H1 (cell line): ENCODE data around the gene PGLYRP2. TPM values are rescaled to one million over a fixed set of nuclear protein-coding genes. Genes with fewer than 3 reads are reported as not detected.

Experiments
- CTCF ChIA-PET: fragments of 300-600 bp; sonication (Branson Sonifier 250); formaldehyde crosslinking; loops from one replicate; lab custom pipeline; 2021; ENCODE audit not compliant: partially characterized antibody; lab: Charles Lee
- POLR2A ChIA-PET: fragments of 300-600 bp; sonication (Branson Sonifier 250); formaldehyde crosslinking; loops from one replicate; lab custom pipeline; 2021; ENCODE audit warnings: inconsistent platforms; ENCODE audit not compliant: partially characterized antibody; lab: Charles Lee
- DNase-seq, 2 experiments: peaks; one replicate each; pipeline versions ENCODE4 v3.0.0 to v3.0.0-alpha.2; 2010 to 2022; ENCODE audit warnings: low spot score in 2 of 2, low read depth in 1 of 2, mixed read lengths in 1 of 2
- FAIRE-seq: peaks from 2 replicates; lab custom pipeline; 2011; peaks lifted over from hg19 to GRCh38; lab: Jason Lieb, UNC
- H2AFZ ChIP-seq: 2 replicates; pipeline ENCODE4 v1.8.1; 2012; ENCODE audit warnings: low read length, inconsistent platforms
- H2AK5ac ChIP-seq: 2 replicates; pipeline ENCODE4 v1.6.1; 2013; ENCODE audit warnings: low read depth, low read length
- H2BK120ac ChIP-seq: replicated peaks from 2 replicates; pipeline ENCODE3; 2013; ENCODE audit warnings: low read depth, low read length, inconsistent platforms
- H2BK12ac ChIP-seq: 2 replicates; pipeline ENCODE4 v1.6.1; 2013; ENCODE audit warnings: low read depth, low read length
- H2BK15ac ChIP-seq: 2 replicates; pipeline ENCODE4 v1.6.1; 2013; ENCODE audit warnings: low read length
- H2BK20ac ChIP-seq: 2 replicates; pipeline ENCODE4 v1.6.1; 2013; ENCODE audit warnings: low read length
- H2BK5ac ChIP-seq: 2 replicates; pipeline ENCODE4 v1.6.1; 2013; ENCODE audit warnings: low read depth, low read length
- H3K14ac ChIP-seq: 2 replicates; pipeline ENCODE4 v1.6.1; 2013; ENCODE audit warnings: inconsistent platforms; ENCODE audit not compliant: insufficient read length
- H3K18ac ChIP-seq: 2 replicates; pipeline ENCODE4 v1.6.1; 2013; ENCODE audit warnings: low read length; ENCODE audit errors: extremely low read depth
- H3K23ac ChIP-seq: 2 replicates; pipeline ENCODE4 v1.6.1; 2013; ENCODE audit warnings: inconsistent platforms; ENCODE audit not compliant: insufficient read length
- H3K23me2 ChIP-seq: 2 replicates; pipeline ENCODE4 v1.6.1; 2013; ENCODE audit warnings: low read depth, low read length
- H3K27ac ChIP-seq: 2 replicates; pipeline ENCODE4 v1.6.1; 2011; ENCODE audit warnings: low read depth, low read length, inconsistent platforms
- H3K27me3 ChIP-seq, 4 experiments: replicated peaks in 1 of 4; 1 replicate in 1 of 4; 2 replicates in 3 of 4; pipeline versions ENCODE4 v1.6.1 to v1.8.1; 2011 to 2013; ENCODE audit warnings: low read length in 3 of 4, mild to moderate bottlenecking in 3 of 4, inconsistent platforms in 2 of 4, mixed read lengths in 2 of 4, moderate library complexity in 1 of 4; ENCODE audit not compliant: control insufficient read depth in 3 of 4, insufficient read depth in 3 of 4; ENCODE audit errors: extremely low read depth in 1 of 4
- H3K36me3 ChIP-seq, 4 experiments: 2 replicates each; pipeline versions ENCODE4 v1.6.1 to v1.8.1; 2011 to 2013; ENCODE audit warnings: mild to moderate bottlenecking in 4 of 4, low read length in 3 of 4, moderate library complexity in 2 of 4, control low read depth in 1 of 4, inconsistent platforms in 1 of 4; ENCODE audit not compliant: insufficient read depth in 4 of 4, control insufficient read depth in 2 of 4
- H3K4ac ChIP-seq: replicated peaks from 2 replicates; pipeline ENCODE3; 2013; ENCODE audit warnings: low read length, low read depth, mixed read lengths, inconsistent platforms; ENCODE audit not compliant: insufficient read length
- H3K4me1 ChIP-seq, 4 experiments: replicated peaks in 1 of 4; 1 replicate in 1 of 4; 2 replicates in 3 of 4; pipeline versions ENCODE4 v1.6.1 to v1.8.1; 2011 to 2013; ENCODE audit warnings: low read length in 3 of 4, inconsistent platforms in 2 of 4, mixed read lengths in 1 of 4; ENCODE audit not compliant: insufficient read depth in 4 of 4, control insufficient read depth in 3 of 4
- H3K4me2 ChIP-seq, 2 experiments: 2 replicates each; pipeline versions ENCODE4 v1.6.1 to v1.8.1; 2011 to 2013; ENCODE audit warnings: low read depth in 2 of 2, low read length in 2 of 2, control low read depth in 1 of 2, inconsistent platforms in 1 of 2, mild to moderate bottlenecking in 1 of 2; ENCODE audit not compliant: insufficient read depth in 1 of 2
- H3K4me3 ChIP-seq, 4 experiments: fragments of 200-600, 300-600 bp in 1 of 4; sonication (generic), shearing (Covaris generic), sonication (Bioruptor Twin) in 1 of 4; 2 replicates each; pipeline versions ENCODE4 v1.5.1 to v1.8.1; 2011 to 2016; ENCODE audit warnings: low read length in 4 of 4, low read depth in 3 of 4, control low read depth in 2 of 4, inconsistent platforms in 2 of 4, mild to moderate bottlenecking in 2 of 4, mixed read lengths in 1 of 4, moderate library complexity in 1 of 4; ENCODE audit not compliant: insufficient read depth in 2 of 4; ENCODE audit errors: extremely low read depth in 1 of 4
- H3K56ac ChIP-seq: replicated peaks from 2 replicates; pipeline ENCODE3; 2013; ENCODE audit warnings: low read depth, mild to moderate bottlenecking, mixed read lengths, low read length, inconsistent platforms; ENCODE audit not compliant: insufficient read length
- H3K79me1 ChIP-seq: 2 replicates; pipeline ENCODE4 v1.6.1; 2013; ENCODE audit warnings: low read depth, low read length, control low read depth
- H3K79me2 ChIP-seq, 2 experiments: 2 replicates each; pipeline versions ENCODE4 v1.6.1 to v1.8.1; 2012 to 2013; ENCODE audit warnings: low read length in 2 of 2, mild to moderate bottlenecking in 2 of 2, inconsistent platforms in 1 of 2; ENCODE audit not compliant: insufficient read depth in 2 of 2, control insufficient read depth in 1 of 2
- H3K9ac ChIP-seq, 4 experiments: replicated peaks in 1 of 4; 1 replicate in 1 of 4; 2 replicates in 3 of 4; pipeline versions ENCODE4 v1.6.1 to v1.8.1; 2011 to 2013; ENCODE audit warnings: low read depth in 3 of 4, low read length in 3 of 4, control low read depth in 2 of 4, mild to moderate bottlenecking in 2 of 4, moderate library complexity in 2 of 4, inconsistent platforms in 1 of 4; ENCODE audit errors: extremely low read depth in 1 of 4
- H3K9me3 ChIP-seq, 2 experiments: 2 replicates each; pipeline versions ENCODE4 v1.6.1 to v1.8.1; 2012 to 2013; ENCODE audit warnings: mild to moderate bottlenecking in 2 of 2, moderate library complexity in 2 of 2, control low read depth in 1 of 2, inconsistent platforms in 1 of 2, low read depth in 1 of 2, low read length in 1 of 2, mixed read lengths in 1 of 2; ENCODE audit not compliant: insufficient read depth in 2 of 2
- H4K20me1 ChIP-seq, 2 experiments: replicated peaks in 1 of 2; 2 replicates each; pipeline versions ENCODE3 to v1.8.1; 2011 to 2013; ENCODE audit warnings: inconsistent platforms in 2 of 2, low read length in 2 of 2, mild to moderate bottlenecking in 1 of 2; ENCODE audit not compliant: insufficient read depth in 2 of 2, control insufficient read depth in 1 of 2
- H4K5ac ChIP-seq: 2 replicates; pipeline ENCODE4 v1.6.1; 2013; ENCODE audit warnings: low read length, low read depth, mixed read lengths, inconsistent platforms; ENCODE audit not compliant: insufficient read length
- H4K8ac ChIP-seq: 2 replicates; pipeline ENCODE4 v1.8.0; 2013; ENCODE audit warnings: mild to moderate bottlenecking, moderate library complexity, low read length, inconsistent platforms; ENCODE audit not compliant: insufficient read depth; ENCODE audit errors: extremely low read depth
- H4K91ac ChIP-seq: replicated peaks from 2 replicates; pipeline ENCODE3; 2013; ENCODE audit warnings: low read length, mixed read lengths, inconsistent platforms; ENCODE audit not compliant: insufficient read length
- JUN ChIP-seq: IDR thresholded peaks from 2 replicates; pipeline ENCODE4 v1.6.1; 2011; ENCODE audit warnings: low read depth, mild to moderate bottlenecking, improper control_type of control experiment, low read length
- WGBS, 2 experiments: shearing (Covaris generic) in 1 of 2; methylation state at CpG; one replicate each; pipeline versions ENCODE4 v1.1.6 to v1.1.7; 2013 to 2015; ENCODE audit warnings: low lambda C conversion rate in 2 of 2, mixed read lengths in 2 of 2, inconsistent platforms in 1 of 2, low coverage in 1 of 2, missing lambda C conversion rate in 1 of 2; ENCODE audit not compliant: insufficient replicate concordance in 2 of 2, insufficient coverage in 1 of 2, insufficient read length in 1 of 2; ENCODE audit errors: extremely low coverage in 1 of 2, missing lambda C conversion rate in 1 of 2; 5-methylcytosine and 5-hydroxymethylcytosine counted together
- polyA plus RNA-seq, 7 experiments: library from polyadenylated mRNA; depleted of rRNA in 3 of 7; stranded (reverse) in 5 of 7; unstranded in 2 of 7; fragments of >200 nt in 5 of 7; fragments of 200-250 nt in 2 of 7; gene quantifications; 1 replicate in 5 of 7; 2 replicates in 1 of 7; 4 replicates in 1 of 7; pipeline versions ENCODE4 v1.2.1 to v1.2.3, GENCODE V29; 2011 to 2013; ENCODE audit warnings: missing spikeins in 2 of 7, mixed read lengths in 2 of 7
- total RNA-seq: library from RNA; stranded (reverse); fragmentation: NEBNext Ultra II Directional; extraction: Animal tissue kit (Norgen Biotek cat#: 25700); gene quantifications from 2 replicates; pipeline ENCODE4 v1.2.1, GENCODE V29; 2021
- TF ChIP-seq, protein P1 (sequence below): IDR thresholded peaks from 2 replicates; pipeline ENCODE4 v1.6.1; 2011; ENCODE audit warnings: low read depth, mild to moderate bottlenecking, low read length; ENCODE audit not compliant: insufficient read depth
- TF ChIP-seq, protein P2 (sequence below): IDR thresholded peaks from 2 replicates; pipeline ENCODE4 v1.6.1; 2012; ENCODE audit warnings: inconsistent platforms

The PGLYRP2 gene
- total and polyA plus RNA-seq, 2 of the 8 experiments (the other 6 are each of a cell fraction or from before 2014, with no cell fraction given), result not detected

DNA sequence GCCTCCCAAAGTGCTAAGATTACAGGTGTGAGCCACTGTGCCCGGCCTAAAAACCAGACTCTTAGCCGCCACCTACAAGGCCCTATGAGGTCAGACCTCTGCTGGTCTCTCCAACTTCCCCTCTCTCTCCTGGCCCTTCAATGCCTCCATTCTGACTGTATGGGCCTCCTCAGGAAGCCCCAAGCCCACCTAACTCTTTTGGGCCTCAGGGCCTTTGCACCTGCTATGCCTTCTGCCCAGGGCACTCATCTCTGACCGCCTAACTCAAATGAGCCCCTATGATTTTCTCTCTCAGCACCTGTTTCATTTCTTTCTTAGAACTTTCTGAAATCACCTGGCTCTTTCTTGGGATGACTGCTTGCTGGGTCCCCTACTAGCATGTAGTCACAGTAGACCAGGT is 36.0 kb downstream of the PGLYRP2 start:
- Histone ChIP-seq H4K8ac (no peak overlapping the region), H3K4me3 (no peak overlapping the region), H3K79me1 (no peaks in the 10 kb centered on the region), H3K79me2 (no peaks in the 10 kb centered on the region), H2AK5ac (no peak overlapping the region), H3K18ac (no peak overlapping the region), H3K36me3 (no peaks in the 10 kb centered on the region), H3K27me3 (0 out of 7 replicates have a peak, but pooled peaks cover 0 to 1% (median 0%) of the 10 kb centered on the region in 4 experiments), H3K9ac (no peak overlapping the region), H3K4ac (no peak overlapping the region), H4K5ac (no peak overlapping the region), H4K91ac (no peak overlapping the region), H2AFZ (no peak overlapping the region), H2BK15ac (no peak overlapping the region), H4K20me1 (no peaks in the 10 kb centered on the region), H3K14ac (no peak overlapping the region), H2BK20ac (no peak overlapping the region), H3K23me2 (no peaks in the 10 kb centered on the region), H3K4me1 (peaks cover 0 to under 1% (median 0%) of the 10 kb centered on the region in 4 experiments; a peak in 5 of 7 replicates), H2BK5ac (no peak overlapping the region), H3K56ac (no peak overlapping the region), H2BK12ac (no peak overlapping the region), H3K27ac (no peak overlapping the region), H3K9me3 (no peaks in the 10 kb centered on the region), H2BK120ac (no peak overlapping the region), H3K23ac (no peak overlapping the region), H3K4me2 (no peak overlapping the region)
- FAIRE-seq, result no peak
- TF ChIP-seq JUN, result no peak
- TF ChIP-seq, protein P1, sequence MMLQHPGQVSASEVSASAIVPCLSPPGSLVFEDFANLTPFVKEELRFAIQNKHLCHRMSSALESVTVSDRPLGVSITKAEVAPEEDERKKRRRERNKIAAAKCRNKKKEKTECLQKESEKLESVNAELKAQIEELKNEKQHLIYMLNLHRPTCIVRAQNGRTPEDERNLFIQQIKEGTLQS, result no peak
- TF ChIP-seq, protein P2, sequence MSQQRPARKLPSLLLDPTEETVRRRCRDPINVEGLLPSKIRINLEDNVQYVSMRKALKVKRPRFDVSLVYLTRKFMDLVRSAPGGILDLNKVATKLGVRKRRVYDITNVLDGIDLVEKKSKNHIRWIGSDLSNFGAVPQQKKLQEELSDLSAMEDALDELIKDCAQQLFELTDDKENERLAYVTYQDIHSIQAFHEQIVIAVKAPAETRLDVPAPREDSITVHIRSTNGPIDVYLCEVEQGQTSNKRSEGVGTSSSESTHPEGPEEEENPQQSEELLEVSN, result no peak
- WGBS, 2 experiments, result 86% methylated on average over 3 of the region's 3 CpGs; no CpG with 5 or more reads in 1 of the 2 experiments
- ChIA-PET CTCF (no interaction called here), POLR2A (interaction anchor here (1.1 to 1.2 kb wide), 2 partner anchors 9 to 14 kb away, joined by 4 read pairs; no protein-coding TSS in a partner anchor)
- no peak for DNase-seq
